DOHH2 (cell line): ENCODE results near the gene ZNF155.

Experiments
- H3F3A ChIP-seq: fragments of 200-600 bp; sonication (generic), shearing (Covaris generic); 2 replicates; pipeline ENCODE4 v1.6.0; 2016; ENCODE audit warnings: antibody characterized with exemption, mild to moderate bottlenecking; ENCODE audit not compliant: control insufficient read depth, insufficient read depth
- H3K27ac ChIP-seq: fragments of 200-600 bp; sonication (generic); 2 replicates; pipeline ENCODE4 v1.5.1; 2014; ENCODE audit warnings: low read depth, mild to moderate bottlenecking, low read length, moderate library complexity
- H3K27me3 ChIP-seq: fragments of 200-600 bp; sonication (generic); 2 replicates; pipeline ENCODE4 v1.6.1; 2014; ENCODE audit warnings: mild to moderate bottlenecking, low read length, mixed read lengths; ENCODE audit not compliant: control insufficient read depth
- H3K36me3 ChIP-seq: fragments of 200-600 bp; sonication (generic); 2 replicates; pipeline ENCODE4 v1.6.1; 2014; ENCODE audit warnings: mild to moderate bottlenecking, low read length, moderate library complexity, mixed read lengths; ENCODE audit not compliant: control insufficient read depth
- H3K4me1 ChIP-seq: fragments of 200-600 bp; sonication (generic); 2 replicates; pipeline ENCODE4 v1.6.1; 2014; ENCODE audit warnings: mild to moderate bottlenecking, low read length, mixed read lengths; ENCODE audit not compliant: control insufficient read depth
- H3K4me2 ChIP-seq: fragments of 200-600 bp; sonication (generic); 2 replicates; pipeline ENCODE4 v1.6.0; 2014; ENCODE audit warnings: mild to moderate bottlenecking, low read length, moderate library complexity
- H3K4me3 ChIP-seq: fragments of 200-600 bp; sonication (generic); 2 replicates; pipeline ENCODE4 v1.5.1; 2014; ENCODE audit warnings: mild to moderate bottlenecking, low read length, mixed read lengths
- H3K79me2 ChIP-seq: fragments of 200-600 bp; sonication (generic); 2 replicates; pipeline ENCODE4 v1.6.1; 2014; ENCODE audit warnings: mild to moderate bottlenecking, low read length, mixed read lengths; ENCODE audit not compliant: control insufficient read depth
- H3K9me2 ChIP-seq: fragments of 200-600 bp; sonication (generic); replicated peaks from 2 replicates; pipeline ENCODE4 v1.6.1; 2014; ENCODE audit warnings: mild to moderate bottlenecking, low read length, mixed read lengths; ENCODE audit not compliant: control insufficient read depth
- H3K9me3 ChIP-seq: fragments of 200-600 bp; sonication (generic); 2 replicates; pipeline ENCODE4 v1.6.1; 2014; ENCODE audit warnings: antibody characterized with exemption, low read length, mixed read lengths; ENCODE audit not compliant: control insufficient read depth, insufficient read depth
- H4K20me1 ChIP-seq: fragments of 200-600 bp; sonication (generic); 2 replicates; pipeline ENCODE4 v1.6.0; 2014; ENCODE audit warnings: low read depth, mild to moderate bottlenecking, antibody characterized with exemption, low read length, moderate library complexity; ENCODE audit not compliant: control insufficient read depth, insufficient read depth
- CTCF ChIP-seq: fragments of 200-600 bp; sonication (generic); IDR thresholded peaks from one replicate; pipeline ENCODE4 v1.5.1; 2014; ENCODE audit warnings: antibody characterized with exemption, mild to moderate bottlenecking, low read depth, low read length; ENCODE audit not compliant: poor library complexity, severe bottlenecking
- EZH2phosphoT487 ChIP-seq: fragments of 200-600 bp; sonication (generic); IDR thresholded peaks from 2 replicates; pipeline ENCODE4 v1.6.1; 2017; ENCODE audit warnings: borderline replicate concordance, mild to moderate bottlenecking, antibody characterized with exemption, low read length, moderate library complexity, mixed read lengths

Gene ZNF155

DNA sequence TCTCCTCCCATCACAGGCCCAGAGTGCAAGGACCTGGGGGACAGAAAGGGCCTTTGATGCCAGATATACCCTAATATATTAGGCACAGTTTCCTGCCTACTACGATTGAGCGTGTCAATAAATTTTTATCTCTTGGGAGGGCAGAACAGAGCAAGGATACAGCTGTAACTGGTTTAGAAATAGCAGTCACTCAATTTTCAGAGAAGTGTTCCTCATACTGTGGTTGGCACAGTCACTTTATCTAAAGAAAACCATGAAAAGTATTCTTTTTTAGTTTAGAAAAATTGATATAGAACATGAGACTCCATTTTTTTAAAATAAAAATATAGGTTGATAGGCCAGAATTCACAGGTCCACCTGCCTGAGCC is 460 bp upstream of the ZNF155 start:
- no peaks in the 10 kb centered on the region for H3K36me3 ChIP-seq
- H3K9me3 ChIP-seq: 0 out of 2 replicates have a peak, but pooled peaks cover 3% of the 10 kb centered on the region
- no peak overlapping the region for H3K27ac ChIP-seq
- peak overlapping the region; percentile 55 for H3K4me2 ChIP-seq
- no peaks in the 10 kb centered on the region for H3F3A ChIP-seq
- H3K27me3 ChIP-seq: no peaks in the 10 kb centered on the region
- no peak overlapping the region; the same call in 1 of the 2 replicates for H3K4me3 ChIP-seq
- H4K20me1 ChIP-seq: no peaks in the 10 kb centered on the region
- no peak for TF ChIP-seq CTCF
- no peak for TF ChIP-seq EZH2phosphoT487
- no peaks in the 10 kb centered on the region for H3K79me2 ChIP-seq
- no peaks in the 10 kb centered on the region; the same call in 1 of the 2 replicates for H3K4me1 ChIP-seq
- no peaks in the 10 kb centered on the region for H3K9me2 ChIP-seq

DNA sequence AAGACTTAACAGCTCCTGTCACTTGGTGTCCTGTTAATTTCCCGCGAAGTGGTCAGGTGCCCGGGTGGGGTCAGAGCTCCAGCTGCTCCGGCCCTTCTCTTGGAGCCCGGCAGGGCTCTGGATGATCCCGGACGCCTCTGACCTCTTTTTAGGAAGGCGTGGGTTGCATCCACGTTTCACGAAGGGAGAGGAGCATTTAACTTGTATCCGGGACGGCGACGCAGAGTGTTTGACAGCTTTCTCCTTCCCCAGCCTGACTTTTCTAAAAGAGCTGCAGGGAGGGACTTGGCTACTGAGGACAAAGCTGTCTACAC is 656 bp downstream of the ZNF155 start:
- no peaks in the 10 kb centered on the region for H3K9me2 ChIP-seq
- H3K27me3 ChIP-seq: no peaks in the 10 kb centered on the region
- H3K4me3 ChIP-seq: no peak overlapping the region
- H3K36me3 ChIP-seq: no peaks in the 10 kb centered on the region
- H3K79me2 ChIP-seq: no peaks in the 10 kb centered on the region
- no peaks in the 10 kb centered on the region for H3F3A ChIP-seq
- H4K20me1 ChIP-seq: no peaks in the 10 kb centered on the region
- no peak overlapping the region for H3K27ac ChIP-seq
- 0 out of 2 replicates have a peak, but pooled peaks cover 3% of the 10 kb centered on the region for H3K9me3 ChIP-seq
- no peak for TF ChIP-seq EZH2phosphoT487
- TF ChIP-seq CTCF: no peak
- H3K4me2 ChIP-seq: no peak overlapping the region
- no peaks in the 10 kb centered on the region; the same call in 1 of the 2 replicates for H3K4me1 ChIP-seq

DNA sequence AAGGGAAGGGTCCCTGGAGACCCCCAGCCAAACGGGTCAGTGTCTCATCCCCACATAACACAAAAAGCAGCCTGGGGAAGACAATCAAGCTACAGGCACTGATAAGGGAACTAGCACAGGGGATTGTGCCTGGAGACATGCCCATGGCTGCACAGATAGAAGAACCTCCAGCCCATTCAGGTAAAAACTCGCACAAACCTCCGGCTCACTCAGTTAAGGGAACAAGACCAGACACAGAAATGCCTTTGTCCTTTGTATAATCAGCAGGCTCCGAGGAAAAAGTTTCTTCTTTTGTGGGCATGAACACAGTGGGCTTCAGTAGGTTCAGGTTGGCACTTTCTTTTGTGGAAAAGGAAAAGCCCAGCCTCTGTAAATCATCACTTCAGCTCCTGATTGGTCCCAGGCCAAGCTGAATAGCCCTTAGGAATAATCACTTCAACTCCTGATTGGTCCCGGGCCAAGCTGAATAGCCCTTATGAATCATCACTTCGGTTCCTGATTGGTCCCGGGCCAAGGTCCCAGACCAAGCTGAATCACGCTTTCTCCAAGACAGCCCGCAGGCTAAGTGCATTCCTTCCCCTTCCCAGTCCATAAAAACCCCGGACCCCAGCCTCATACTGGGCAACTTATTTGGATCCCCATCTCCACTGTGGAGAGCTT is 13.8 kb downstream of the ZNF155 start:
- Histone ChIP-seq H3K4me3 (no peak overlapping the region), H3K27ac (no peak overlapping the region), H3K4me2 (no peak overlapping the region), H3K4me1 (peaks cover 7% of the 10 kb centered on the region), H3K9me2 (no peaks in the 10 kb centered on the region), H3F3A (no peaks in the 10 kb centered on the region), H4K20me1 (no peaks in the 10 kb centered on the region), H3K79me2 (no peaks in the 10 kb centered on the region), H3K36me3 (no peaks in the 10 kb centered on the region; the same call in 1 of the 2 replicates), H3K27me3 (no peaks in the 10 kb centered on the region), H3K9me3 (peaks cover 12% of the 10 kb centered on the region; the same call in 1 of the 2 replicates)
- TF ChIP-seq EZH2phosphoT487: no peak
- TF ChIP-seq CTCF: no peak
